ENCODE measurements around the gene BMP8B. TPM values are rescaled to one million over a fixed set of nuclear protein-coding genes. Genes with fewer than 3 reads are reported as not detected.
"Not testable (repeated sequence)": the region's sequence is repeated elsewhere in the genome, so short reads cannot be mapped to it uniquely, and the experiment has no call there.

The BMP8B gene
- total and polyA plus RNA-seq, 2 donors (not counting 1 experiment from before 2014, with no cell fraction given), result 1.5 to 2.3 TPM

DNA sequence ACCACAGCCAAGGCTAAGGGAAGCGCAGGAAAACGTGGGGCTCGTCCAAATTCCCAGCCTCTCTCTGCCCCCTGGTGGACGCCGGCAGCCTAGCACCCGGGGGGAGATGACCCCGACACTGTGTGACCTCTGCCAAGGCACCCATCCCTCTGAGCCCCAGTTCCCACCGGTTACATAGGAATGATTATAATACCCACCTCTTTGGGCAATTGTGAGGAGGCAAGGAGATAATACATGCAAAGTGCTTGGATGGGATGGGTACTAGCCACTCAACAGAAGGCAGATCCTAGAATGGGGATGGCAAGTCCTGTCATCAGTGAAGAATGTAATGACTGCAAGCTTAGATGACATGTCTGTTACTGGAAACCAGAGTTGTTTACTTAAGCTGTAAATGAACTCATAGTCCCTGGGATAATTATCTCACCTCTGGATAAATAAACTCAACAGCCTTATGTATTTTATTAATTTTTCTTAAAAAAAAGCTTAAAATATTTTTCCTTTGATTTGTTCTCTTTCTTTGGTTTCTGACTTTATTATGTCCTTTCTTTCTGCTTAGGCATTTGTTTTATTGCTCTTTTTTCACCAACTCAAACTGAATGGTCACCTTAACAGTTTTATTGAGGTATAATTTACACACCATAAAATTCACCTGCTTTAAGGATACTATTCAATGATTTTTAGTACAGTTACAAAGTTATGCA is 11.3 kb upstream of the BMP8B start:
- H4K20me1 ChIP-seq (ENCODE audit: control insufficient read depth, insufficient read depth, low read length, poor library complexity, severe bottlenecking), result no peaks in the 10 kb centered on the region
- TF ChIP-seq, protein P1, sequence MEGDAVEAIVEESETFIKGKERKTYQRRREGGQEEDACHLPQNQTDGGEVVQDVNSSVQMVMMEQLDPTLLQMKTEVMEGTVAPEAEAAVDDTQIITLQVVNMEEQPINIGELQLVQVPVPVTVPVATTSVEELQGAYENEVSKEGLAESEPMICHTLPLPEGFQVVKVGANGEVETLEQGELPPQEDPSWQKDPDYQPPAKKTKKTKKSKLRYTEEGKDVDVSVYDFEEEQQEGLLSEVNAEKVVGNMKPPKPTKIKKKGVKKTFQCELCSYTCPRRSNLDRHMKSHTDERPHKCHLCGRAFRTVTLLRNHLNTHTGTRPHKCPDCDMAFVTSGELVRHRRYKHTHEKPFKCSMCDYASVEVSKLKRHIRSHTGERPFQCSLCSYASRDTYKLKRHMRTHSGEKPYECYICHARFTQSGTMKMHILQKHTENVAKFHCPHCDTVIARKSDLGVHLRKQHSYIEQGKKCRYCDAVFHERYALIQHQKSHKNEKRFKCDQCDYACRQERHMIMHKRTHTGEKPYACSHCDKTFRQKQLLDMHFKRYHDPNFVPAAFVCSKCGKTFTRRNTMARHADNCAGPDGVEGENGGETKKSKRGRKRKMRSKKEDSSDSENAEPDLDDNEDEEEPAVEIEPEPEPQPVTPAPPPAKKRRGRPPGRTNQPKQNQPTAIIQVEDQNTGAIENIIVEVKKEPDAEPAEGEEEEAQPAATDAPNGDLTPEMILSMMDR (IDR thresholded peaks at IDR 0.05), result peak; percentile 92
- TF ChIP-seq EZH2 (IDR thresholded peaks at IDR 0.05; ENCODE audit: borderline replicate concordance, insufficient read depth, low read depth, low read length, poor library complexity, severe bottlenecking), result no peak
- no peaks in the 10 kb centered on the region for H3K79me2 ChIP-seq (ENCODE audit: control insufficient read depth, insufficient read depth, low read length)
- H3K27me3 ChIP-seq (replicated peaks in 1 of 4; ENCODE audit: control extremely low read depth in 1 of 4, control insufficient read depth in 3 of 4, insufficient read depth in 4 of 4, low read length in 3 of 4), result no peaks in the 10 kb centered on the region
- no peaks in the 10 kb centered on the region for H3K27me3 Mint-ChIP-seq
- peaks cover 0 to 4% (median 0%) of the 10 kb centered on the region in 3 donors for H3K9me3 ChIP-seq (ENCODE audit: control extremely low read depth in 1 of 3, control insufficient read depth in 2 of 3, insufficient read depth in 1 of 3, low read length in 2 of 3)
- H3K4me2 ChIP-seq (replicated peaks; ENCODE audit: low read depth, low read length, poor library complexity, severe bottlenecking), result peak overlapping the region; percentile 61
- H3K4me3 Mint-ChIP-seq, result peak overlapping the region; percentile 82
- H3K27ac Mint-ChIP-seq, result peak overlapping the region; percentile 97
- CTCF ChIA-PET, result interaction anchor here (0.8 to 3.1 kb wide), 17 partner anchors 11 to 225 kb away, joined by 3 to 35 read pairs (median 4); partner anchors contain the start of genes BMP8B, MYCL and PPIE
- H3K9ac ChIP-seq (ENCODE audit: low read length), result peak overlapping the region; percentile 60
- peak overlapping the region; percentile 84 for H2AFZ ChIP-seq (ENCODE audit: insufficient read depth, low read depth, low read length, poor library complexity, severe bottlenecking)
- 0% methylated on average over 7 of the region's 8 CpGs for WGBS (ENCODE audit: insufficient coverage)
- intact Hi-C loops (cut with micrococcal nuclease), result loop anchor here (1.0 to 10.0 kb wide), 4 partner anchors 11 to 98 kb away; no protein-coding TSS in a partner anchor
- ATAC-seq (ENCODE audit: low read depth) (peak; percentile 69), DNase-seq (peak; percentile 74)
- H3K4me1 Mint-ChIP-seq, result peaks cover 9% of the 10 kb centered on the region
- H3K4me1 ChIP-seq (ENCODE audit: control insufficient read depth in 2 of 2, insufficient read depth in 2 of 2, low read length in 2 of 2), result peaks cover 6 to 14% of the 10 kb centered on the region in 2 donors
- no peaks in the 10 kb centered on the region for H3K36me3 ChIP-seq (replicated peaks in 1 of 2; ENCODE audit: control extremely low read depth in 1 of 2, control insufficient read depth in 1 of 2, extremely low read depth in 1 of 2, insufficient read depth in 2 of 2, low read length in 1 of 2)
- H3K4me3 ChIP-seq (ENCODE audit: control extremely low read depth in 1 of 5, extremely low read depth in 1 of 5, insufficient read depth in 1 of 5, low read depth in 2 of 5, low read length in 4 of 5), result peak overlapping the region in 4 of 5 experiments; percentile 25 to 49 (median 42)
- no peaks in the 10 kb centered on the region for H3K9me3 Mint-ChIP-seq (ENCODE audit: insufficient read depth)
- POLR2A ChIA-PET, result interaction anchor here (0.9 to 2.7 kb wide), 2 partner anchors 11 to 17 kb away, joined by 7 to 16 read pairs; partner anchors contain the start of gene BMP8B
- peak overlapping the region; percentile 81 to 89 for H3K27ac ChIP-seq (ENCODE audit: low read length in 2 of 2)

DNA sequence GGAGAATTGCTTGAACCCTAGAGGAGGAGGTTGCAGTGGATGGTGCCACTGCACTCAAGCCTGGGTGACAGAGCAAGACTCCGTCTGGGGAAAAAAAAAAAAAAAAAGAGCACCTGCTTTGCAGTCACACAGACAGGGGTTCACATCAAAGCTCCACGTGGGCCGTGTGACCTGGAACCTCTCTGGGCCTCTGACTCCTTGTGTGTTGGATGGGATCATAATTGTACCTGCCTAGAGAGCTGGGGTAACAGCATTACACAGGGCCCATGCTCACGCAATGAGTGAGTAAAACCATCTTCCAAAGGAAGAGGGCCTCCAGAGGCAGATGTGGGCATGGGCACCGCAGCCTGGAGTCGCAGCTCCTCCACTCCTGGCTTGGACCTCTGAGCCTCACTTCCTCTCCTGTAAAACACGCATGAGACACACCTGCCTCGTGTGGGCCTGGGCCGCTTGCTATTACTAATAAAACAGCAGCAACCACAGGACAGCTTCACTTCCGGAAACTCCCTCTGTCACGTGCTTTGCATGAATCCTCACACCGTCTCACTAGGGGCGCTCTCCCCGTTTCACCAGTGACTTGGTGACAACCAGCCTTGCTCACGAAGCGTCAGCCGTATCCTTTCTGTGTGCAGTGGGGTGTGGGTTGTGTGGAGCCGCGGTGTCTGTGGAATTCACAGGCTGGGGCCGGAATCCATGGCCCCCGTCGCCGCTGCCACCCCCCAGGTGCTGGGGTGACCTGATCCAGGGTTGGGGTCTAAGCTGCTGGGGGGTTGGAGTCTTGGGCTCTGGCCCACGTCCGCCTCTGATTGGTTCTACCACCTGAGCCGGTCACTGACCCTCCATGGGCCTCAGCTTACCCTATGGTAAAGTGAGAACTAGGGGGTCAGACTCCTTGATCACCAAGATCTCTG is 10.4 kb upstream of the BMP8B start:
- not testable (repeated sequence) for H3K9me3 Mint-ChIP-seq (ENCODE audit: insufficient read depth)
- POLR2A ChIA-PET, result interaction anchor here (0.5 to 2.7 kb wide), 10 partner anchors 10 to 1689 kb away, joined by 3 to 16 read pairs (median 4); partner anchors contain the start of genes BMP8B and PPIE

More for the DNA sequence above, 10.4 kb upstream of the BMP8B start:
- H3K27me3 ChIP-seq (replicated peaks in 1 of 4; ENCODE audit: control extremely low read depth in 1 of 4, control insufficient read depth in 3 of 4, insufficient read depth in 4 of 4, low read length in 3 of 4); H3K9me3 ChIP-seq (ENCODE audit: control extremely low read depth in 1 of 3, control insufficient read depth in 2 of 3, insufficient read depth in 1 of 3, low read length in 2 of 3); H4K20me1 ChIP-seq (ENCODE audit: control insufficient read depth, insufficient read depth, low read length, poor library complexity, severe bottlenecking); H3K79me2 ChIP-seq (ENCODE audit: control insufficient read depth, insufficient read depth, low read length); H3K36me3 ChIP-seq (replicated peaks in 1 of 2; ENCODE audit: control extremely low read depth in 1 of 2, control insufficient read depth in 1 of 2, extremely low read depth in 1 of 2, insufficient read depth in 2 of 2, low read length in 1 of 2); H3K27me3 Mint-ChIP-seq; H3K4me1 Mint-ChIP-seq: not testable (repeated sequence)
- Histone ChIP-seq H3K27ac (ENCODE audit: low read length in 2 of 2) (peak overlapping the region; percentile 81 to 89), H3K4me2 (replicated peaks; ENCODE audit: low read depth, low read length, poor library complexity, severe bottlenecking) (peak overlapping the region; percentile 61), H2AFZ (ENCODE audit: insufficient read depth, low read depth, low read length, poor library complexity, severe bottlenecking) (peak overlapping the region; percentile 84), H3K4me3 (ENCODE audit: control extremely low read depth in 1 of 5, extremely low read depth in 1 of 5, insufficient read depth in 1 of 5, low read depth in 2 of 5, low read length in 4 of 5) (peak overlapping the region in 4 of 5 experiments; percentile 25 to 49 (median 42)), H3K9ac (ENCODE audit: low read length) (peak overlapping the region; percentile 60), H3K4me1 (ENCODE audit: control insufficient read depth in 2 of 2, insufficient read depth in 2 of 2, low read length in 2 of 2) (peaks cover 6 to 14% of the 10 kb centered on the region in 2 donors)
- peak overlapping the region; percentile 97 for H3K27ac Mint-ChIP-seq
- intact Hi-C loops (cut with micrococcal nuclease), result loop anchor here (1.0 to 10.0 kb wide), 4 partner anchors 10 to 97 kb away; no protein-coding TSS in a partner anchor
- peak overlapping the region; percentile 82 for H3K4me3 Mint-ChIP-seq
- WGBS (ENCODE audit: insufficient coverage), result 47% methylated on average over 10 of the region's 26 CpGs
- CTCF ChIA-PET, result interaction anchor here (0.7 to 3.1 kb wide), 21 partner anchors 9 to 973 kb away, joined by 3 to 35 read pairs (median 4); partner anchors contain the start of genes BMP8B, MYCL and PPIE
- DNase-seq (peak; percentile 94), ATAC-seq (ENCODE audit: low read depth) (peak; percentile 91)

All from B cell (primary cell).